ENCODE results near the gene CDC25B.

Gene CDC25B

DNA sequence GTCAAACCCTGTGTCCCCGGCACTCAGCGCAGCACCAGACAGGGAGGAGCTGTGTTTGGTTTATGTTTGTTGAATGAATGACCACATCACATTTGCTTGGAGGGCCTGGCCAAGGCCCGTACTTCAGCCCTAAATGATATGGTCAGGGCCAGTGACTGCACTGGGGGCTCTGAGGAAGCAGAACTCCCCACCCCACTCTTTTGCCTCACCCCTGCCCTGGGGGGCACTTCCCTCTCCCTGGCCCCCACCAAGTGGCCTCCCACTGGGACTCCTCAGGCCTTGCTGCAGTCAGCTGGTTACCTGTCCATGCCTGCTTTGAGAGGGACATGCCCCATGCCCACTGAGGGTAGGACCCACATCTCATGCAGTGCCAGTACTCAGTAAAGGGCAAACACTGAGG, 31.5 kb upstream of the CDC25B start:
- DNase-seq: no peak

DNA sequence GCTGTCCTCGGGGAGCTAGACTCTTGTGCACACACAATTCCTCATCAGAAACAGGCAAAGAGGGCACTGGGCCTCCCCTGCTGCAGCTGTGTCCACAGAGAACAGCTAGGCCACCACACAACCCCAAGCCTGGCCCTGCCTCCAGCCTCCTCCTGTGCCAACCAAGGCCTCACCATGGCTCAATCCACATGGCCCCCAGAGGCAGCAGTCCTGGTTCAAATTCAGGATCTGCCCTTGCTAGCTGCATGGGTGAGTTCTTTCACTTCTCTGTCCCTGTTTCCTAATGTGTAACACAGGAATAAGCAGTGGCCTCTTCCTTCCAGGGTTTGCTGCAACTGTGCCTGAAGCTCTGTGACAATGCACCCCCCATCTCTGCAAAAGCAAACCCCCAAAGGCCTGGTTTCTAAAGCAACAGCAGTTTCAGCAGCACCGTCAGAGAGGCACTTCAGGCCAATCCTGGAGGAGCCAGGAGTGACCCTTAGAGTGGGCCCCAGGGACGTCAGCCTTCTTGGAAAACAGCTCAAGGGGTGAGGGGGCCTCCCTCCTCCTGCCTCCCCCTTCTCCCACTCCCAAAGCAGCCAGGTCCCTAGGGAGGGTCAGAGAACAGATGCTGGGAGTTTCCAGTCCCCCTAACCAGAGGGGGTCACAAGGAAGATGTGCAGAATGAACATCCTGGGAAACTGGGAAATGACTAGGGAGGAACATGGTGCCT, 30.8 kb upstream of the CDC25B start:
- DNase-seq: no peak

- DNase-seq: peak in 1 of 3 experiments; percentile 36
These were observed 29.5 kb upstream of the CDC25B start for GRCh38 chr20:3766422-3767109.

- DNase-seq: peak in 1 of 3 experiments; percentile 57
These were observed 29.0 kb upstream of the CDC25B start for GRCh38 chr20:3767110-3767426.

- DNase-seq: peak; percentile 99
These were observed 28.4 kb upstream of the CDC25B start, which contains the start of gene ADISSP for GRCh38 chr20:3767427-3768341. TSS of gene ADISSP (minus strand) at chr20:3767753. CDS start at chr20:3760100, 7,653 bp downstream.

GRCh38 chr20:3768342-3769130, 27.6 kb upstream of the CDC25B start:
- DNase-seq: peak; percentile 84 to 97 (median 97)

GRCh38 chr20:3771552-3772058, 24.5 kb upstream of the CDC25B start:
- no peak for DNase-seq

DNA sequence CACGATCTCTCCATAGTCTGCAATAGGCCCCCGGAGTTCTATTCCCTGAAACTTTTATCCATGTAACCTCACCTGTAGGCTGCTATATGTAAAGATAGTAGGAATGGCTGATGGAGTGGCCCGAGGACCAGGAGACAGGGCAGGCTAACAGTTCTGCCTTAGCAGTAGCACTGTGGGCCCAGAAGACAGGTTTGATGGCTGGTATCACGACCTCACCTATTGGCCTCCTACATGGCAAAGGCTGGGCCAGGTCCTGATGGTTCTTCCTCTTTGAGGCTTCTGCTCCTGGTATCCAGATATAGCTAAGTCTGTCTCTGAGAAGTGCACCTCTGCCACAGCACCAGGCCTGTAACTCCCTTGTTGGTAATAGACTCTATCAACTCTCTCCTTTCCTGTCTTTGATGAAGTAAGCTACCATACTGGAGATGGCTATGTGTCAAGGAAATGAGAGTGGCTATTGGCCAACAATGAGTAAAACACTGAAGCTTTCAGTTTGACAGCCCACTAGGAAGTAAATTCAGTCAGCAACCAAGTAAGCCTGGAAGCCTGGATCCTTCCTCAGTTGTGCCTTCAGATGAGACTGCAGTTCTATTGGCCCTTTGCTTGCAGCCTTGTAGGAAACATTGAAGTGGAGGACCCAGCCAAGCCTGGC, 20.5 kb upstream of the CDC25B start:
- no peak for DNase-seq

- DNase-seq: no peak
These were observed 18.8 kb upstream of the CDC25B start for GRCh38 chr20:3777381-3777715.

- DNase-seq: peak; percentile 16 to 45 (median 26)
These were observed 18.1 kb upstream of the CDC25B start for GRCh38 chr20:3777716-3778629.

- no peak for DNase-seq
These were observed 17.1 kb upstream of the CDC25B start for GRCh38 chr20:3778976-3779375.

DNA sequence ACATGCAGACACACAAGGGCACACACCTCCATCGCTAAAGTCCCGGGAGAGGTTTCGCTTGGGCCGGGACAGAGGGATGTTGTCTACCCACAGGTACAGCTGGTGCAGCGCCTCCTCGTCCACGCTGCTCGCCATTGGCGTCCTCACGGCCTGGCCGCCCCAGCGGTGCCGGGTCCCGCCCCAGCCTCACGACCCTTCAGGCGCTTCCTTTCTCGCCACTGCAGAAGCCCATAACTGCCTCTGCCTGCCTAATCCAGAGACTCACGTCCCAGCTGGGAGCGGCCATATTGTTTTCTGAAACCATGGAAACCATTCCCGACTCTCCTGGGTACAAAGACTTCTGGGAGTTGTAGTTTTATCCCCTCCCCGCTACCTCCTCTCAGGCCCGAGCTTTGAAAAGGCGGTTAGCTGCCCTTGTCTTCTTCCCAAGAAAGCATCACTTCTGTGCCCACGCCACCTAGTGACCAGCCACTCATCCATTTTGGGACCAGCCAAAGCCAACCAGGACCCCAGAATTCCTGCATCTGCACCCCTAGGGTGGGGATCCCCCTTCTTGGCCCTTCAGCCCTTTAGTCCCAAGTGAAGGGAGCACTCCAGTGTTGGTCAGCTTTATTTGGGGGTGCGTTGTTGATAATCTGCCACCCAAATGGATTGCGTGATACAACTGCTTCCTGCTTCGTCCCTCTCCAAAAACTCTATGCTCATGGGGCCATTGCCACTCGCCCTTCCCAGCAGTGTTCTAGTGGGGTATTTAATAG, 14.8 kb upstream of the CDC25B start, which contains the start of gene SPEF1:
Gene SPEF1 (minus strand): TSS at position 296 of the 758 bp plus-strand sequence. CDS start 161 bp downstream, at position 135.
- peak; percentile 89 to 97 (median 93) for DNase-seq

DNA sequence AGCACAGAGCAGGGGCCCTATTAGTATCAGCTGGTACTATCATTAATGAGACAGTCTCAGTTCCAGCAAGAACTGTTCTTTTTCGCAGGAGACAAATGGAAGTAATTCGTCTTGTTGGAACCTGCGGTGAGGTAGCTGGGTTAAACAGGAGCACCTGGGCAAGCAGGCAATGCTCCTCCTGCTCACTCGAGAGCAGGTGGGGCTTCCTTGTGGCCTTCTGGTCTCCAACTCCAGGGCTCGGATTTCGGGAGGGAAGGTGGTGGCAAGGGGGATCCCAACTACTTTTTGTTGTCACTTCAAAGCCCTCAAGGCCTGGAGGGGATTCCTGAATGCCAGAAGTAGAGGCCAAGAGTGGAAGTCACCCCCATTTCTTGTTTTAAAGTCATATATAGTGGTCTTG, 13.5 kb upstream of the CDC25B start:
- DNase-seq: peak in 2 of 3 experiments; percentile 15 to 24

DNA sequence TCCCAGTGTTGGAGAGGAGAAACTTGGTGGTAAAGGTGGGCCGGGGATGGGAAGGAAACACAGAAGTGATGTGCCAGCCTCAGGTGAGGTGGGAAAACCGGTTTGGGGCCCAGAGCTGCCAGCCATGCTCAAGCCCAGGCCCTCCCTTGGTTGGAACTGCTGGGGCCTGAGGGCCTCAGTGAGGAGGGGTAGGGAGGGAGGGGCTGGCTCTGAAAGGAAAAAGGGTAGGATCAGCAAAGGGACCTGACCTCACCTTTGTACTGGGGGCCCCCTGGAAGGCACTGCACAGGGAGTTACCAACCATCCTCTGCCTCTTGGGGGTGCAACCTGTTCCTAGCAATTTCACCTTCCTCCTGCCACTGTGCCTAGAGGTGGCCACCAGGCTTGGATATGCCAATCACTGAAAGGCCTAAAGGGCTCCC, 13.0 kb upstream of the CDC25B start:
- DNase-seq: peak in 2 of 3 experiments; percentile 14 to 24

GRCh38 chr20:3783511-3784195, 12.5 kb upstream of the CDC25B start:
- DNase-seq: no peak

- no peak for DNase-seq
These were observed 11.8 kb upstream of the CDC25B start for GRCh38 chr20:3784216-3784853.

DNA sequence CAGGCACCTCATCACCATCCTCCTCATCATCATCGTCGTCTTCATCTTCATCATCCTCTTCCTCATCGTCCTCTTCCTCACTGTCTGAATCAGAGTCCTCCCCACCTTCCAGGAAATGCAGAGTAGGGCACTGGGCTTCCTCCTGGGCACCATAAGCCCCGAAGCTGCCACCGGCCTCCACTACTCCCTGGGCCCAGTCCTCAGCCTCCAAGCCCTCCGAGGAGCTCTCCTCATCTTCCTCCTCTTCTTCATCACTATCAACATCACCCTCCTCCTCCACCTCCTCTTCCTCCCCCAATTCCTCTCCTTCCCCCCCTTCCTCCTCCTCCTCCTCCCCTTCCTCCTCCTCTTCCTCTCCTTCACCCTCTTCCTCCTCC, 11.3 kb upstream of the CDC25B start:
- DNase-seq: no peak

GRCh38 chr20:3785240-3786125, 10.6 kb upstream of the CDC25B start:
- peak; percentile 48 to 83 (median 74) for DNase-seq

Data from NCI-H1417 (cell line).